GM21390 (cell line): ENCODE data around the gene LMX1B.

Source experiments
- ATAC-seq: cut with Tn5 transposase; IDR thresholded peaks from one replicate; pipeline ENCODE4 v1.9.1; 2021; ENCODE audit not compliant: unreplicated experiment

LMX1B gene

DNA sequence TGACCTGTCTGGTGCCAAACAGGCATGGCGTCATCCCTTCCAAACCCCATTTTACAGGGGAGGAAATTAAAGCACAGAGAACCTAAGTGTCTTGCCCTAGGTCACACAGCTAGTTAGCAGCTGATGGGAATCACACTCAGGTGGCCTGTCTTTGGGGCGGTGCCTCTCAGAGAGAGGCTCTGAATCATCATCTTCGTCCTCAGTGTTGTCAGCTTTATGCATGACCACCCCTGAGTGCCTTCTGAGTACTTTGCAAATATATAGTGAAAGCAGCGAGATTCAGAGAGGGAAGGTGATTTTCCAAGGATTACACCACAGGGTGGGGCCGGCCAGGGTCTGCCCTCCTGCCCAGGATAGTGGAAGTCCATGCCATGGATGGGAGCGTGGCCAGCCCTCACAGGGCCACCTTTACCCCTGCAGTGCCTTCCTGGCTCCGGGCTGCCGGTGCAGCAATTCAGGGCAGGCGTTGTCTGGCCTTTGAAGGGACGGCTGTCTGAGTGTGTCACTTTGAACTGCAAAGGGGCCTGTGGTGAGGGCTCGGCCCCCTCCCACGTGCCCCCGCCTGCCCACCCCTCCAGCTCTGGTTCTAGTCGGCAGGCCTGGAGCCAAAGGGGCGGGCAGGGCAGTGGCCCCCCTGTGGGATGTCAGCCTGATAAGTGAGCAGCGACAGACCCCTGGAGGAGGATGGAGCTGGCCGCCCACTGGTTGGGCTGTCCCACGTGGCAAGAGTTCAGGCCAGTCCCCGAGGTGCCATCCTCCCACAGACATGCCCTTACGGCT is 16.9 kb downstream of the LMX1B start:
- ATAC-seq = no peak

DNA sequence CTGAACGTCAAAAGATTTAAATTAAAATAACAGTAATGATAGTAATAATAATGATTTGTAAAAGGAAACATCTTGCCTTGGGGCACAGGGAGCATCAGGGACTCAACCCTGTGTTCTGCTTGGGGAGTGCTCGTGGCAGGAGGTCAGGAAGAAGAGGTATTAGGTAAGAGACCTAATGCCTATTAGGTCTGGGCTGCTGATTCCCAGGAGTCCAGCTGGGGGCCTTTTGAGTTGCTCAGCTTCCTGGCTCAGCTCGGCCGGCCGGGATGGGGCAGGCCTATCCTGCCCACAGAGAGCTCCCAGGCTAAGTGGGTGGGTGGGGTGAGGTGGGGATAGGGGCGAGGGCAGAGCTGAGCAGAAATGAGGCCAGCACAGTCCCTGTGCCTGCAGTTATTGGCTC is 17.5 kb downstream of the LMX1B start:
- ATAC-seq = no peak

DNA sequence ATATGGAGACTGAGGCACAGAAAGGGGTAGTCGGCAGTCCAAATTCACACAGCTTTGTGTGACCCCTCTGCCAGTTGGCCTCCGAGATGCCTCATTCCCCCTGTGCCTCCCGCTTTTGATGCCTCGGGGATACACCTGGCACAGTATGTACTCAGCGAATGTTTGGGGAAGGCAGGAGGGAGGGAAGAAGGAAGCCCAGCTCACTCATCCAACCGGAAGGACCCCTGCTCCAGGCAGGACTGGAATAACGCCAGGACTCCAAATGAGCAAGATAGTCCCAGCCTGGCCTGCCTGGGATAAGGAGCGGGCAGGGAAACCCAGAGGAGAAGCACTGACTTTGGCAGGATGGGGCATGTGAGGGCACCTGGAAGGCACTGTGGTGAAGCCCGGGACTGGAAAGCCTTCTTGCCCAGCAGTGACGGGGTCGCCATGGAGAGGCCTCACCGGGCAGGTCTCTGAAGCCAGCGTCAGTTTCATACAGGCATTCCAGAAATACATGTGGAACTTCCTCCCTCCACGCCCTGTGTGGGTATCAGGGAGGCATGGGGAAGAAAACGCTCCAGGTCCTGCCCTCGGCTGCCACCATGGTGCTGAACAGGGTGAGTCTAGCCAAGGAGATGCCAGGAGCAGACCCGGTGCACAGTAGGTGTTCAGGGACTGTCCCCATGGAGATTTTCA is 20.3 kb downstream of the LMX1B start:
- ATAC-seq = no peak

DNA sequence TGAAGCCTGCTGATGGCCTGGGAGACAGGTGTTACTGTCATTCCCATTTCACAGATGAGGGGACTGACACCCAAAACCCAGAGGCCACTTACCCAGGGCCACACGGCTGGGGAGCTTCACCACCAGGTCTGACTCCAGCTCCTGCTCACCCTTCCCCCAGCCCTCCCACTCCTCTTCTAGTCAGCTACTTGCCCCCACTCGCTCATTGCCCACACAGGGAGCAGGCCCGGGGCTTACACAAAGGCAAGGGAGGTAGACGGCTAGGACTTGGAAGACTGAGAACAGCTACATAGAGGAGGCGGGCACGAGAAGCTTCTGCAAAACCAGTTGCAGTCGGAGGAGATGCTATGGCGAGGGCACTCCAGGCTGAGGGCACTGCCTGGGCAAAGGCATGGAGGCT is 21.3 kb downstream of the LMX1B start:
- ATAC-seq = no peak

DNA sequence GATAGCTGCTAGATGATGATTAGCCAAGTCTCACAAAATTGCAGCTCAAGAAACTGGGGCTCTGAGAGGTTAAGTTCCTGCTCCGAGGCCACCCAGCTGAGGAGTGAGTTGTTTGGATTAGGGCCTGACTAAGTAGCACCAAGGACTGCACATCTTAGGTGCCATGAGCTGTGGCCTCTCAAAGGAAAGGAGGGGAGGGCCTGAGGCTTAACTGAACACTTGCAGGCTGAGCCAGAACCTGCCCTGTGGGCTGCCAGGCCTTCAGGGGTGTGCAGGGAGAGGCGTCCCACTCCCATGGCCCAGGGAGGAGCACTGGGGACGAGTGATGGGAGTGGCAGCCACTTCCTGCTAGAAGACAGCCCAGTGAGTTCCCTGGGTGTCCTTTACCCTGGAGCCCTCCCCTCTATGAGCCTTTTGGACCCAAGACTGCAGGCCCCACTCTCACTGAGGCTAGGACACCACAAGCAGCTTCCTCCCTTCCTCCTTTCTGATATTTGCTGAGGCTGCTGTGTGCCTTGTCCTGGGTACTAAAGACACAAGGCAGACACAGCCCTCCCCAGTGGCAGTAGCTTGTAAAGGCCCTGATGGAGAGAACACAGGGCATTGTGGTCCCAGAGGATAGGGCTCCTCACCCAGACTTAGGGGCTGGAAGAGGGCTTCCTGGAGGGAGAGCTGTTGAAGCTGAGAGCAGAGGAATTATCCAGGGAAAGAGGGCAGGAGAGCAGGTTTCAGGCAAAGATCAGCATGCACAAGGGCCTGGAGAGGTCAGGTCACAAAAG is 22.1 kb downstream of the LMX1B start:
- ATAC-seq = no peak

DNA sequence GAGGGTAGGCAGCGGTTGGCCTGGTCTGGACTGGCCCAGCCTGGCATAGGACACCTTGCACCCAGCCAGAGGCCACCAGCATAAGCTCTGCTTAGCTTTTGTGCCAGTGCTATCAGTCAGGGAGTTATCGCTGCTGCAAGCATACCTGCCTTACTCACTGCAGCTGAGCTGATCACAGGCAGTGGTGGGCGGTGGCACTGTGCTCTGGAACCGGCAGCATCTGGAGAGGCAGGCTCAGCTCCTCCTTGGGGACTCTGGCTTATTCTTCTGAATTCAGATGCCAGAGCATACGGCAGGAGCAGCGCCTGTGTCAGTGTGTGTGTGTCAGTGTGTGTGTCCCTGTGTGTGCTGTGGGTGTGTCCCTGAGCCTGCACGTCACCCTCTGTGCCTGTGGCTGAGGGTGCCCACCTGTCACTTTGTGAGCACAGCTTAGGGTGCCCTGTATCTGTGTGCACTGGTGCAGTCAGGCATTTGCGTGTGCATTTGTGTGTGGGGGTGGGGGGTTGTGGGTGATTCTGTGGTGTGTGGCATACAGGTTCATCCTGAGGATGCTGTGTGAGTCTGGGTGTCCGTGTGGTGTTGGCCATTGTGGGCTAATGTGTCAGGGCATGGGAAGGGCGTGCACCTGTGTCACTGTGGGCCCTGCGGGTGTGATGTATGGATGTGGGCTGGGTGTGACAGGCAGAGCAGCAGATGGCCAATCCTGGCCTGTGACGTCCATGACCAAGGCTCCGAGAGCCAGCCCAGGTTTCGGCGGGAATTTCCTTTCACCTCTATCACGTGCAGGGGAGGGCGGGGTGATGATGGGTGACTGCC is 23.5 kb downstream of the LMX1B start:
- no peak for ATAC-seq

DNA sequence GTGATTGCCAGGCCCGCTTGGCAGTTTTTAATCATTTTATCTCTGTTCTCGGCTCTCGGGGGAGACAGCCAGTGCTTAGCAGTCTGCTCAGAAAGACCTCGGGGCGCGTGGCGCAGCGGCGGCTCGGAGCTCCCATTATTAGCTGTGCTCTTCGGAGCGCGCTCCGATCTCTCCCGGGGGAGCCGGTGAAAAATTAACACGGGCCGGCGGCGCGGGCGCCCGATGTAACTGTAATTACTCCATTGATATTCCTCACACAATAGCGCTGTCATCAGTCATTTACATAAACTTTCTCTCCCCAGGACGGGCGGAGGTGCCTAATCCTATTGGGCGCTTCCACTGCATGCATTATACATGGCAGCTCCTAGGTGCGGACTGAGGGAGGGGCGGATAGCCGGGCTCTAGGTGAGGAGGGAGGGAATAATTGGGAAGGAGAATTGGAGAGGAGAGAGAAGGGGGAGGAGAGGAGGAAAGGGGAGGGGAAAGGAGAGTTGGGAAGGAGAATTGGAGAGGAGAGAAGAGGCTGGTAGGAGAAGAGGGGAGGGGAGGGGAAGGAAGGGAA is 24.9 kb downstream of the LMX1B start:
- no peak for ATAC-seq

DNA sequence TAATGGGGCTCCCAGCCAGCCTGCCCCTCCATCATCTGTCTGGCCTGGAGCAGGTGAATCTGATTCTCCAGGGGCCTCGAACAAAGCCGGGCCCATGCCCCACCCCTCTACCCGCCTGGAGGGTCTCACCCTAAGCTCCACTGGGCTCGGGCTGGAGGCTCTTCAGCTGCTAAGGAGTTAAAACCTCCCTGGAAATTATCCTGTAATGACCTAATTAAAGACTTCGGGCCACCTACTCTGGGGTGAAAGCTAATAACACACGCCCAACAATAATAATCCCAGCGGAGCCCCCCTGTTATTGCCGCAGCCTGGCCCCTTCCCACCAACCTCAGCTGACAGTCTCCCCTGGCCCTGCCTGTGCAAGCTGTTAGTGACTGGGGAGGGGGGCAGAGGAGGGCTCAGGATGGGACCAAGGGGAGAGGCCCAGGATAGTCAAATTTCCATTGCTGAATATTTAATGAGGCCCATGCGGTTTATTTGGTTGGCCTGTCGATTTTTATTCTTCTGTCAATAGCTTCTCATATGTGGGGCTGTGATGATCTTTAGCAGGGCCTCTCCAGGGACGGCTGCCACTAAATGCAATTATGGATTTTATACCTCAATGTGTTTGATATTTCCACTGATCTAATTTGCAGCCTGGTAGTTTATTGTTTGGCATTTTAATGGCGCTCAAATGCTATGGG is 25.7 kb downstream of the LMX1B start:
- no peak for ATAC-seq

DNA sequence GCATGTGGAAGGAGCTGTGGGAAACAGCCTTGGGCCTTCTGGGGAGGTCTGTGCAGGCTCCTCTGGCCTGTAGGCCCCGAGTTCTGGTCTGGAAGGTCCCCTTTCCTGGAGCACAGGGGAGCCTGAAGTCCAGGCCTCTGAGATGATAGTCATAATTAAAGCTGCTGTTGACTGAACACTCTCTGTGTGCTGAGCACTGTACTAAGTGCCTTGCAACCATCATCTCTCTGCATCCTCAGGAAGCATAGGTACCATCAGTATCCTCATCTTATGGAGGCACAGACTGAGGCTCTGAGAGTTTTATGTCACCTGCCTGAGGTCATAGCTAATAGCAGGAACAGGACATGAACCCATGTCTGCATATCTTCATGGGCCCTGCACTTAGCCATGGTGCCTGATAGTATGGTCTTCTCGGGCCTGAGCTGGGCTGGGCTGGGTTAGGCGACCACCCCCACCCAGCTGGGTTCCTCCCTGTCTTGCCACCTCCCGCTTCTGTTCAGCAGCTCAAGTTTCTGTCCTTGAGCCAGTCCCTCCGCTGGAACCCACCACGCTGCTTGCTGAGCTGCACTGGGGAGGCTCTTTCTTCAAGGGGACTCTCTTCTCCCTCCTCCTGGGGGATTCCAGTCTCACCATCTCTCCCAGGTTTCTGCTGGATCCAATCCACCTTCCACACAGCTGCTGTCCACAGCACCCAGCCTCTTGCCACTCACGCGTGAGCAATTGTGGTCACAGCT is 27.6 kb downstream of the LMX1B start:
- ATAC-seq = no peak

DNA sequence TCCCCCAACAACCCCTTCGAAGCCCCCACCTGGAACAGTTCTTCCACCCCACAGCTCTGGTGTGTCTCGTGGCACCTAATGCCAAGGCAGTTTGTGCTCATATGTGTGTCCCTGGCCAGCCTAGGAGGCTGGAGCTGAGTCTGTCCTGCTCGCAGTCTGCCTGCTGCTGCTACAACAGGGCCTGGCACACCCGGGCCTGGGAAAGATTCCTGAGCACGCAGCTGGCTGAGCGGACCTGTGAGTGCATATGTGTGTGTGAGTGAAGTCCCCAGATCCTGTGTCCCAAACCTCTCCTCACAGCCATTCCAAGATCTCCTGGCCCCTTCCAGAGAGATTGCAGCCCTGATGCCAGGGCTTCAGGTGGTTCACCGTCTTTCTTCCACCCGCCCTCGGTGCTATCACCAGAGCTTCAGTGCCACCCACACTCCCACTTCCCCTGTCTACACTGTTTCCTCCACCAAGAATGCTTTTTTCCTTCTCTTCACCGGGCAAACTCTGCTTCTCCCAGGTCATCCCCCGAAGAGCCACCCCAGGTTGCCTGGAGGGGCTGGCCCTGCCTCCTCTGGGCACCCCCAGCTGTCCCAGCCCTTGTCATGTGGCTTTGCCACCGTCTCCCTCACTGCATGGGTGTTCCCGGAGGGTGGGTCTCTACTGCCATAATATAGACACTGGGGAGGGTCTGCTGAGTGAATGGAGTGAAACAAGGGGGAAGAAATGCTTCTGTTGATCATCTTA is 28.4 kb downstream of the LMX1B start:
- no peak for ATAC-seq

DNA sequence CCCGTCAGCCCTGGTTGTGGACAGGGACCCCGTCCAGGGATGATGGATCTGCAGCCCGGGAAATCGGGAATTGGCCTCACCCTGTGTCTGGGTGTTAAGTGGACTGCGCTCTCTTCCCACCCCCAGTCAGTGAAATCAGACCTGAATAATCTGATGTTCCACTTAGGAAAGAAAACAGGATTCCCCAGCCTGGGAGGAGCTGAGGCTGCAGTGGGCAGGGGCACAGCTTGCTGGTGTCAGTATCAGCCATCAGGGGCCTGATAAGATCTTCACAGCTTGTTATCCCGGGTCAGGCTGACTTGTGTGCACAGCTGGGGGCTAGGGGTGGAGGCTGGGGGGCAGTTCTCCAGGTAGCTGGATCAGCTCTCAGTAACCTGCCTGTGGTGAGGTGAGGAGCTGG is 29.1 kb downstream of the LMX1B start:
- ATAC-seq = no peak

DNA sequence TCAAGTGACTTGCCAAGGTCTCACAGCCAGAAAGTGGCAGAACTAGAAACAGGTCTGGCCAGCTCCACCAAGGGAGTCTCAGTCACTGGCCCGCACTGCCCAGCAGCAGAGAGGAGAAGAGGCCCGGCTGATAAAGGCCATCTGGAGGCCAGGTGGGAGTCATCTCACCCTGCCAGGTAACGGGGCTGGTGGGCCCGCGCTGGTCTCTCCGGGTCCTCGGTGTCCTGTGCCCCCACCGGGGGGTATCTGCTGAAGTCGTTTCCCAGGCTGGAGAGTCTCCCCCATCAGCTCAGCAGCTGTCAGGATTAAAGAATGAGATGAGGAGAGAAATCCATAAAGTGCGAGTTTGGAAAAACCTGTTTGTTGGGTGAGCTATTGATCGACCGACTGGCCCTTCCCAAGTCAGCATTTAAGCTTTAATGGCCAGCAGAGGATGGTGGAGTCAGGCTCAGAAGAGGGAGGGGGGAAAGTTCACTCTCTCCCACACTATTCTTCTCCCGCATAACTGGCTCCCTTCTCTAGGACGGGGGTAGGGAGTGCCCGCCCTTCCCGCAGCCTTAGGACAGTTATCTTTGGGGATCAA is 30.3 kb downstream of the LMX1B start:
- ATAC-seq = no peak

DNA sequence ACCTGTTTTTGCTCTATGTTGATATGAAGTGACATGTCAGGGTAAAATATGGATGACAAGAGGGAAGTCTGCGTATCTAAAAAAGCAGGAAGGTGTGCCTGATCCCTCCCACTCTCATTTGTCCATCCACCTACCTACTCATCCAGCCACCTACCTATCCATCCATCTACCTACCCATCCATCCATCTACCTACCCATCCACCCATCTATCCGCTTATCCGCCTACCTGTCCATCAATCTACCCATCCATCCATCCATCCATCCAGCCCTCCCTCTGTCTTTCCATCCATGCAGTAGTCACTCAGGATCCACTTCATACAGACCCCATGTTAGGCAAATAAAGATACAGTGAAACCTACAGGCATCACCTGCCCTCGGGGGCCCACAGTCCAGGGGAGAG is 32.4 kb downstream of the LMX1B start:
- ATAC-seq = no peak

DNA sequence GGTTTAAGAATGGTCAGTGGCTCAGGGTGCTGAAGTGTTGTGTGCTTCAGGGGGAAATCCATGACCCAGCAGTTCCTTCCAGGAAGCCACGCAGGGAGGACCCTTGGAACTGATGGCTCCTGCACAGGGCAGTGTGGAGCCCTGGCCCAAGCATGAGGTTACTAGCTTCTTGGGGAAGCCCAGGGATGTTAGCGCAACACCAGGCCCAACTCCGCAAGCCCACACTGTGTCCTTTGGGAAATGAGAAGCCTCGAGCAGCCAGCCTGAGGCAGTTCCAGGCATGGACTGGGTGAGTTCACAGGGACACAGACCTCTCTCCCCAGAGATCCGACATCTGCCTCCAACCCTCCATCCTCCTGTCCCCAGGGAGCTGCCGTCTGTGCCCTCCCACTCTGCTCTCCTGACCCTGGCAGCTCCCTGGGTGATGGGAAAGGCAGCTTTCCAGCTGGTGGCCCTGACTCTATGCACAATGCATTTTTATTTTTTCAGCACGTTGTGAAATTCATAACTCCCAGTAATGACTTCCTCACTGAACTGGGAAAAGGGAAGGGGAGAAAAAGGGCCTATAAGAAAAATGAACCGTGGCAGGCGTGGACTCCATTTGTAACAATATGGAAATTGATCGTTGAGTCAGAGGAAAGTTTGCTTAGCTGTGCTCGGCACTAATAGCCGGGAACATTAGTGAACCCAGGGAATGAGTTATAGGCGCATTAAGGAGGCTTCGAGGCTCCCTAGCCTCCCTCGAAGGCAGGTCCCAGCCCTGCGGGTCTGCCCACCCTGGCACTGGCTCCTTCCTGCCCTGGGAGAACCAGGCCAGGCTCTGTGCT is 34.1 kb downstream of the LMX1B start:
- no peak for ATAC-seq

DNA sequence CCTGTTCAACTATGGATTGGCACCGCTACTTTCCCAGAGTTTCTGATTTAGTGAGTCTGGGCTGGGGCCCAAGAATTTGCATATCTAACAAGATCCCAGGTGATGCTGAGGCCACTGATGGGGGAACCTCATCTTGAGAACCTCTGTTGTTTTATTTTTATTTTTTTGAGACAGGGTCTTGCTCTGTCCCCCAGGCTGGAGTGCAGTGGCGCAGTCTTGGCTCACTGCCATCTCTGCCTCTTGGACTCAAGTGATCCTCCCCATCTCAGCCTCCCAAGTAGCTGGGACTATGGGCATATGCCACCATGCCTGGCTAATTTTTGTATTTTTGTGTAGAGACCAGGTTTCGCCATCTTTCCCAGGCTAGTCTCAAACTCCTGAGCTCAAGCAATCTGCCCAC is 35.7 kb downstream of the LMX1B start:
- no peak for ATAC-seq

DNA sequence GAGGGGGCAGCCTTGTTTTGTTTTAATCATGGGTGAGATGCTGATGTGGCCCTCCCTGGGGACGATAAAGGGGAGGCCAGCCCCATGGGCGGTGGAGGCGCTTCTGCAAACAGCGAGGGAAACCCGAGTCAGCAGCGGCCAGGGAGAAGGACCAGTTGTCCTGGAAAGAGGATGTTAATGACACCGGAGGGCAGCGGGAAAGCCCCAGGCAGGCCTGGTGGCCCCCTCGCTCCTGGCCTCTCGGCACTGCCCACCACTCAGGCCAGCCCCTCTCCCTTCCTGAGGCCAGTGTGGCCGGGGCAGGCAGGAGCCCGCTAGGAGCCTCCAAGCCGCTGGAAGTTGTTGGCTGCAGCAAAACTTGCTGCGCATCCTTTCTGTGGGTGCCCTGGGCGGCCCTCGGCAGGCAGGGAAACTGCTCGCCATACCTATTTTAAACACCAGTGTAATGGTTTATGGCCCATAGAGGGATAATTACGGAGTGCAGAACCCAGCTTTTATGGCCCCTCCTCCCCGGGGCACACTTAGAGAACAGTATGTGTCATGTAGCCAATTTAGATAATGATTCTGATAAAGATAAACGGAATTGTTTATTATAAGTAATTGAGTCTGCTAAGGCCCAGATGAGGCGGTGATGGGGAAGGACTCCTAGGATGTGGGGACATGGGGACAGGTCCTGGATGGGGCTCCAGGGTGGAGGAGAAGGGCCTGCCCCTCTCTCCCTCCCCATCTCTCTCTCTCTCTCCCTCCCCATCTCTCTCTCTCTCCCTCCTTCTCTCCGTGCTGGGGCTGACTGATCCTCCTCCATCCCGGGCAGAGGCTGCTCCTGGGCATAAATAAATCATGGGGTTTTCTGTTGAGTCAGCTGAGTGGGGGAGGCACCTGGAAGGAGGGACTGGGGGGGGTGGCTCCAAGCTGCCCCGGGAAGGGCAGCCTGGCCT is 36.9 kb downstream of the LMX1B start:
- no peak for ATAC-seq
